HEK293 (cell line): ENCODE results near the gene FRMD6.
A peak's percentile ranks its signal among the peaks of the same experiment; 100 is the strongest.

Experiments used
- CTCF ChIA-PET: fragments of 350-600 bp; formaldehyde crosslinking; extraction: SDS; loops from one replicate; lab custom pipeline; 2021; ENCODE audit warnings: antibody characterized with exemption; lab: Yijun Ruan, JAX
- POLR2A ChIA-PET: fragments of 300-600 bp; formaldehyde crosslinking; extraction: SDS; loops from one replicate; lab custom pipeline; 2020; ENCODE audit warnings: antibody characterized with exemption, inconsistent platforms; lab: Yijun Ruan, JAX
- H3K27ac ChIP-seq: fragments of 200-500 bp; sonication (Bioruptor generic); 2 replicates; pipeline ENCODE4 v1.5.1; 2014; ENCODE audit warnings: low read depth, low read length, control low read depth, inconsistent platforms; ENCODE audit errors: extremely low read depth
- H3K36me3 ChIP-seq, 2 experiments: fragments of 200-500 bp in 1 of 2; sonication (Bioruptor generic) in 1 of 2; 1 replicate in 1 of 2; 2 replicates in 1 of 2; pipeline ENCODE4 v1.5.1; 2014 to 2017; ENCODE audit warnings: inconsistent platforms in 2 of 2, low read length in 2 of 2; ENCODE audit not compliant: control insufficient read depth in 2 of 2, insufficient read depth in 1 of 2
- H3K4me1 ChIP-seq: fragments of 200-500 bp; sonication (Bioruptor generic); 2 replicates; pipeline ENCODE4 v1.5.1; 2014; ENCODE audit warnings: mild to moderate bottlenecking, low read length, inconsistent platforms; ENCODE audit not compliant: control insufficient read depth, insufficient read depth
- H3K4me3 ChIP-seq: 2 replicates; pipeline ENCODE4 v1.5.1; 2011; ENCODE audit warnings: low read depth, mild to moderate bottlenecking, control low read depth, low read length, moderate library complexity
- H3K9me3 ChIP-seq: fragments of 200-500 bp; sonication (Bioruptor generic); 2 replicates; pipeline ENCODE4 v1.5.1; 2014; ENCODE audit warnings: low read depth, low read length, inconsistent platforms; ENCODE audit not compliant: control insufficient read depth, insufficient read depth
- KLF8 ChIP-seq: fragments of 450-650 bp; formaldehyde crosslinking; IDR thresholded peaks from 2 replicates; pipeline ENCODE4 v1.5.1; 2016; ENCODE audit warnings: missing biosample characterization, missing genetic modification characterization
- RBAK ChIP-seq: fragments of 450-650 bp; formaldehyde crosslinking; IDR thresholded peaks from 2 replicates; pipeline ENCODE4 v1.5.1; 2016; ENCODE audit warnings: missing biosample characterization, missing genetic modification characterization
- ZBTB48 ChIP-seq: fragments of 450-650 bp; formaldehyde crosslinking; IDR thresholded peaks from 2 replicates; pipeline ENCODE4 v1.5.1; 2016; ENCODE audit warnings: missing biosample characterization, missing genetic modification characterization
- ZNF175 ChIP-seq: fragments of 450-650 bp; formaldehyde crosslinking; IDR thresholded peaks from 2 replicates; pipeline ENCODE4 v1.5.1; 2016; ENCODE audit warnings: missing biosample characterization, missing genetic modification characterization
- ZNF335 ChIP-seq: fragments of 450-650 bp; formaldehyde crosslinking; conservative IDR thresholded peaks from 2 replicates; pipeline ENCODE4 v1.5.1; 2016; ENCODE audit warnings: missing biosample characterization, missing genetic modification characterization
- ZNF426 ChIP-seq: fragments of 450-650 bp; formaldehyde crosslinking; IDR thresholded peaks from 2 replicates; pipeline ENCODE4 v1.5.1; 2017; ENCODE audit warnings: missing biosample characterization, missing genetic modification characterization, mild to moderate bottlenecking, inconsistent platforms, moderate library complexity
- ZNF626 ChIP-seq: fragments of 450-650 bp; sonication (Bioruptor Pico); formaldehyde crosslinking; IDR thresholded peaks from 2 replicates; pipeline ENCODE4 v1.5.1; 2018; ENCODE audit warnings: missing biosample characterization, missing genetic modification characterization, inconsistent platforms
- ZNF776 ChIP-seq: fragments of 450-650 bp; formaldehyde crosslinking; IDR thresholded peaks from 2 replicates; pipeline ENCODE4 v1.5.0; 2017; ENCODE audit warnings: missing biosample characterization, missing genetic modification characterization, borderline replicate concordance
- TF ChIP-seq, protein P1 (sequence below): fragments of 450-650 bp; formaldehyde crosslinking; IDR thresholded peaks from 2 replicates; pipeline ENCODE4 v1.5.1; 2016; ENCODE audit warnings: missing biosample characterization, missing genetic modification characterization
- TF ChIP-seq, protein P2 (sequence below): fragments of 450-650 bp; formaldehyde crosslinking; IDR thresholded peaks from 2 replicates; pipeline ENCODE4 v1.5.1; 2017; ENCODE audit warnings: missing biosample characterization, missing genetic modification characterization
- TF ChIP-seq, protein P3 (sequence below): fragments of 450-650 bp; formaldehyde crosslinking; IDR thresholded peaks from 2 replicates; pipeline ENCODE4 v1.5.1; 2016; ENCODE audit warnings: missing biosample characterization, missing genetic modification characterization
- TF ChIP-seq, protein P4 (sequence below): fragments of 450-650 bp; formaldehyde crosslinking; IDR thresholded peaks from 2 replicates; pipeline ENCODE4 v1.5.1; 2017; ENCODE audit warnings: missing biosample characterization, missing genetic modification characterization

Gene FRMD6

DNA sequence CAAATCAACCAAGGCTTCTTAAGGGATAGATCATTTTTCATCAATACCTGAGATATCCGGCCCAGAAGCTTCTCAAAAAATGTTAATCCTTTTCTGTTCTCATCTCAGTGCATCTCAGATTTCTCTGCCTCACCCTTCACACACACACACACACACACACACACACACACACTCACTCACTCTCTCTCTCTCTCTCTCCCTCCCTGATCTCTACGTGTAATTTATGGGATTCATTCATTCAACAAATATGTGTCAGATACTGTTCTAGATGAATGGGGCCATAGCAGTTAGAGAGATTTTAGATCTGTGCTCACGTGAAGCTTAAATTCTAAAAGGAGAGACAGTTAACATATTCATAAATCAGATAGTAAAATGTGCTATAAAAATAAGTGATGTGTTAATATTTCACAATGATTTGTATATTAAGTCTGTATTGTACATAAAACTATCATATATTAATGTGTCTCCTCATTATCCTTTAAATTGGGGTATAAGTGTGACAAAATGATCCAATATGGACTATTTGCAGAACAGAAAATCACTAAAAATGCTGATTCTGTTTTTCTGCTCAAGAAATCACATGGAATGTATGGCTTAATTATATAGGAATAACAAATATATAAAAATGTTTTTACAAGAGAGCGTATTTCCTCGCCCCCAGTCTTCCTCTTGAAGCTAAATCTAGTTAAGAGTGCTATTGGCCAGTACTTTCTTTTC is 7.3 kb upstream of the FRMD6 start (continued):
- TF ChIP-seq, protein P1, sequence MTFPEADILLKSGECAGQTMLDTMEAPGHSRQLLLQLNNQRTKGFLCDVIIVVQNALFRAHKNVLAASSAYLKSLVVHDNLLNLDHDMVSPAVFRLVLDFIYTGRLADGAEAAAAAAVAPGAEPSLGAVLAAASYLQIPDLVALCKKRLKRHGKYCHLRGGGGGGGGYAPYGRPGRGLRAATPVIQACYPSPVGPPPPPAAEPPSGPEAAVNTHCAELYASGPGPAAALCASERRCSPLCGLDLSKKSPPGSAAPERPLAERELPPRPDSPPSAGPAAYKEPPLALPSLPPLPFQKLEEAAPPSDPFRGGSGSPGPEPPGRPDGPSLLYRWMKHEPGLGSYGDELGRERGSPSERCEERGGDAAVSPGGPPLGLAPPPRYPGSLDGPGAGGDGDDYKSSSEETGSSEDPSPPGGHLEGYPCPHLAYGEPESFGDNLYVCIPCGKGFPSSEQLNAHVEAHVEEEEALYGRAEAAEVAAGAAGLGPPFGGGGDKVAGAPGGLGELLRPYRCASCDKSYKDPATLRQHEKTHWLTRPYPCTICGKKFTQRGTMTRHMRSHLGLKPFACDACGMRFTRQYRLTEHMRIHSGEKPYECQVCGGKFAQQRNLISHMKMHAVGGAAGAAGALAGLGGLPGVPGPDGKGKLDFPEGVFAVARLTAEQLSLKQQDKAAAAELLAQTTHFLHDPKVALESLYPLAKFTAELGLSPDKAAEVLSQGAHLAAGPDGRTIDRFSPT (tag by site-specific recombination) = peak; percentile 64; the same call in 1 of the 2 replicates
- TF ChIP-seq ZBTB48 (0 out of 2 replicates have a peak, but pooled peaks have one; percentile 15), KLF8 (0 out of 2 replicates have a peak, but pooled peaks have one; percentile 29), ZNF776 (tag by site-specific recombination) (0 out of 2 replicates have a peak, but pooled peaks have one; percentile 72), ZNF175 (tag by site-specific recombination) (no peak), RBAK (tag by site-specific recombination) (peak; percentile 52; the same call in 1 of the 2 replicates)
- TF ChIP-seq, protein P2, sequence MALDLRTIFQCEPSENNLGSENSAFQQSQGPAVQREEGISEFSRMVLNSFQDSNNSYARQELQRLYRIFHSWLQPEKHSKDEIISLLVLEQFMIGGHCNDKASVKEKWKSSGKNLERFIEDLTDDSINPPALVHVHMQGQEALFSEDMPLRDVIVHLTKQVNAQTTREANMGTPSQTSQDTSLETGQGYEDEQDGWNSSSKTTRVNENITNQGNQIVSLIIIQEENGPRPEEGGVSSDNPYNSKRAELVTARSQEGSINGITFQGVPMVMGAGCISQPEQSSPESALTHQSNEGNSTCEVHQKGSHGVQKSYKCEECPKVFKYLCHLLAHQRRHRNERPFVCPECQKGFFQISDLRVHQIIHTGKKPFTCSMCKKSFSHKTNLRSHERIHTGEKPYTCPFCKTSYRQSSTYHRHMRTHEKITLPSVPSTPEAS (tag by site-specific recombination) = peak; percentile 91
- TF ChIP-seq, protein P3, sequence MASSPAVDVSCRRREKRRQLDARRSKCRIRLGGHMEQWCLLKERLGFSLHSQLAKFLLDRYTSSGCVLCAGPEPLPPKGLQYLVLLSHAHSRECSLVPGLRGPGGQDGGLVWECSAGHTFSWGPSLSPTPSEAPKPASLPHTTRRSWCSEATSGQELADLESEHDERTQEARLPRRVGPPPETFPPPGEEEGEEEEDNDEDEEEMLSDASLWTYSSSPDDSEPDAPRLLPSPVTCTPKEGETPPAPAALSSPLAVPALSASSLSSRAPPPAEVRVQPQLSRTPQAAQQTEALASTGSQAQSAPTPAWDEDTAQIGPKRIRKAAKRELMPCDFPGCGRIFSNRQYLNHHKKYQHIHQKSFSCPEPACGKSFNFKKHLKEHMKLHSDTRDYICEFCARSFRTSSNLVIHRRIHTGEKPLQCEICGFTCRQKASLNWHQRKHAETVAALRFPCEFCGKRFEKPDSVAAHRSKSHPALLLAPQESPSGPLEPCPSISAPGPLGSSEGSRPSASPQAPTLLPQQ = peak; percentile 62; the same call in 1 of the 2 replicates
- TF ChIP-seq, protein P4, sequence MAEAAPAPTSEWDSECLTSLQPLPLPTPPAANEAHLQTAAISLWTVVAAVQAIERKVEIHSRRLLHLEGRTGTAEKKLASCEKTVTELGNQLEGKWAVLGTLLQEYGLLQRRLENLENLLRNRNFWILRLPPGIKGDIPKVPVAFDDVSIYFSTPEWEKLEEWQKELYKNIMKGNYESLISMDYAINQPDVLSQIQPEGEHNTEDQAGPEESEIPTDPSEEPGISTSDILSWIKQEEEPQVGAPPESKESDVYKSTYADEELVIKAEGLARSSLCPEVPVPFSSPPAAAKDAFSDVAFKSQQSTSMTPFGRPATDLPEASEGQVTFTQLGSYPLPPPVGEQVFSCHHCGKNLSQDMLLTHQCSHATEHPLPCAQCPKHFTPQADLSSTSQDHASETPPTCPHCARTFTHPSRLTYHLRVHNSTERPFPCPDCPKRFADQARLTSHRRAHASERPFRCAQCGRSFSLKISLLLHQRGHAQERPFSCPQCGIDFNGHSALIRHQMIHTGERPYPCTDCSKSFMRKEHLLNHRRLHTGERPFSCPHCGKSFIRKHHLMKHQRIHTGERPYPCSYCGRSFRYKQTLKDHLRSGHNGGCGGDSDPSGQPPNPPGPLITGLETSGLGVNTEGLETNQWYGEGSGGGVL (tag by site-specific recombination) = peak; percentile 94

DNA sequence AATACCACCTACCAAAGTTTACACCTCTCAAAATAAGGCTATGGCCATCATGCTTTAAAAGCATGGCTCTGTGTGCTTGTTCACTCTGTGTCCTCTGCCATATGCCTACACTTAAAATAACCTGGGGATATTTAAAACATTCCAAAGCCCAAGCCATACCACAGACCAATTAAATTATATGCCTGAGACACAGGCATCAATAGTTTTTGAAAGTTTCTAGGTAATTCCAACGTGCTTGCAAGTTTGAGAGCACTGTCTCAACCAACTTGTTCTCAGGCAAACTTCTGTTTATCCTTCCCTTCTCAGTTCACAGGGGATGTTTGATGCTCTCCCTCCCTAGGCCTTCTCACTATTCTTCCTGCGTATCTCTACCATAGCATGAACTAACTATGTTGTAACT is 3.4 kb upstream of the FRMD6 start:
- TF ChIP-seq ZNF335 (tag by site-specific recombination) (0 out of 2 replicates have a peak, but pooled peaks have one; percentile 15), ZNF426 (tag by site-specific recombination) (no peak)
- H3K27ac ChIP-seq = no peak overlapping the region
- ChIA-PET CTCF (no interaction called here), POLR2A (no interaction called here)
- no peak overlapping the region for H3K4me3 ChIP-seq
- peaks cover 6% of the 10 kb centered on the region; the same call in 1 of the 2 replicates for H3K4me1 ChIP-seq
- no peaks in the 10 kb centered on the region for H3K9me3 ChIP-seq
- H3K36me3 ChIP-seq = no peaks in the 10 kb centered on the region

DNA sequence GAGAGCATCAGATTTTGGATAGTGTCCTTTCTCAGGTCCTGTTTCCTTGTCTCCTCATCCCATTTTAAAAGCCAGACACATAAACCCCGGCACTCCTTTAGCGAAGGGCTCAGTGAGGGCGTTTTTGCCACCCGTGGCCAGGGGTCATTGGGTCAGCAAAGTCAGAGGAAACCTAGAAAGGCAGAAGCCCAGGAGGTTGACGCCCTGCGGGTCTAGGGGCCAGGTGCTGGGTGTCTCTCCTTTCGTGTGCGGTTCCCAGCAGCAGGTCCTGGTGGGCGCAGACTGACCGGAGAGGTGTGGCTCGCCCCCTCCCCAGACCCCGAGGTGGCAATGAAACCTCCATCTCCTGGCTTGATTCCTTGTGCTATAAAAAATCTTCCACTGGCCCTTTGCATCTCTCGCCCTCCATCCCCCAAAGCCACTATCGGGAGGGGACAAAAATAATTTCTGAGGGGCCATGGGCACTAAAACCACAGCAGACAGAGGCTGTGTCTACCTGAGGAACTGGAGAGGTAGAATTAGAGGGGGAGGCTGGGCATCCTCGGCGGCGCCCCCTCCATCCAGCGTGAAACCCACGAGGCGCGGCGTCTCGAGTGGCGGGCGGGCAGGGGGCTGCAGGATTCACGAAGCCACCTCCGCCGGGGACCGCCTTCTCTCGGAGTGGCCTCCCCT is 858 bp upstream of the FRMD6 start:
- ChIA-PET POLR2A (interaction anchor here (0.6 to 1.2 kb wide), 4 partner anchors 8 to 368 kb away, joined by 3 read pairs; no protein-coding TSS in a partner anchor), CTCF (interaction anchor here (1.5 kb wide), 1 partner anchor 203 kb away, joined by 3 read pairs; no protein-coding TSS in a partner anchor)
- TF ChIP-seq ZNF626 (tag by site-specific recombination) (no peak), ZNF335 (tag by site-specific recombination) (0 out of 2 replicates have a peak, but pooled peaks have one; percentile 35)
- Histone ChIP-seq H3K36me3 (no peaks in the 10 kb centered on the region), H3K9me3 (no peaks in the 10 kb centered on the region), H3K4me3 (peak overlapping the region; percentile 64), H3K4me1 (peaks cover 27% of the 10 kb centered on the region), H3K27ac (peak overlapping the region; percentile 97)
